Sigmoid colon (tissue), 4 donors: ENCODE measurements around the gene CCDC91.

Experiments
- POLR2A ChIP-seq, 2 donors: fragments of 450-650 bp; IDR thresholded peaks; one replicate each; pipeline ENCODE4 v1.6.1; 2016; ENCODE audit warnings: antibody characterized with exemption in 2 of 2, mild to moderate bottlenecking in 2 of 2, moderate library complexity in 2 of 2
- POLR2AphosphoS5 ChIP-seq, 4 donors: sonication (generic); formaldehyde crosslinking; IDR thresholded peaks; one replicate each; pipeline ENCODE4 v1.6.1; 2017; ENCODE audit warnings: antibody characterized with exemption in 4 of 4
- TF ChIP-seq, protein P1 (sequence below), 4 experiments: fragments of 450-650 bp in 3 of 4; fragments of 200-600 bp in 1 of 4; IDR thresholded peaks; one replicate each; pipeline ENCODE4 v1.5.1; 2016 to 2019; ENCODE audit warnings: antibody characterized with exemption in 4 of 4, mild to moderate bottlenecking in 3 of 4, moderate library complexity in 2 of 4

DNA sequence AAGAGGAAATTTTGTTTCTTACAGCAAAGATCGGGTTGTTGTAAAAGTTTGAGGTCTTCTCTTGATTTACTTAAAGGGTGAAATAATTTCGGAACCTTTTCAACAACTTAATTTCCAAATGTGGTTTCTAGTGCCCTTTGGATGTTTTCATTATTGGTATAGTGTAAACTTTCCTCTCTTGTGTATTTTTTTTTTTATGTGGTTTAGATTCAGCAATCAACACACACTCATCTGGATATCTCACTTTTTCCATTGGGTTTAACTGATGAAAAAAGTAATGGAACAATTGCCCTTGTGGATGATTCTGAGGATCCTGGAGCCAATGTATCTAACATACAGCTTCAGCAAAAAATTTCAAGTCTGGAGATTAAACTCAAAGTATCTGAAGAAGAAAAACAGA lies 116.3 kb downstream of the CCDC91 start:
- TF ChIP-seq POLR2A (IDR thresholded peaks at IDR 0.05) (no peak), POLR2AphosphoS5 (IDR thresholded peaks at IDR 0.05) (no peak)
- TF ChIP-seq, protein P1, sequence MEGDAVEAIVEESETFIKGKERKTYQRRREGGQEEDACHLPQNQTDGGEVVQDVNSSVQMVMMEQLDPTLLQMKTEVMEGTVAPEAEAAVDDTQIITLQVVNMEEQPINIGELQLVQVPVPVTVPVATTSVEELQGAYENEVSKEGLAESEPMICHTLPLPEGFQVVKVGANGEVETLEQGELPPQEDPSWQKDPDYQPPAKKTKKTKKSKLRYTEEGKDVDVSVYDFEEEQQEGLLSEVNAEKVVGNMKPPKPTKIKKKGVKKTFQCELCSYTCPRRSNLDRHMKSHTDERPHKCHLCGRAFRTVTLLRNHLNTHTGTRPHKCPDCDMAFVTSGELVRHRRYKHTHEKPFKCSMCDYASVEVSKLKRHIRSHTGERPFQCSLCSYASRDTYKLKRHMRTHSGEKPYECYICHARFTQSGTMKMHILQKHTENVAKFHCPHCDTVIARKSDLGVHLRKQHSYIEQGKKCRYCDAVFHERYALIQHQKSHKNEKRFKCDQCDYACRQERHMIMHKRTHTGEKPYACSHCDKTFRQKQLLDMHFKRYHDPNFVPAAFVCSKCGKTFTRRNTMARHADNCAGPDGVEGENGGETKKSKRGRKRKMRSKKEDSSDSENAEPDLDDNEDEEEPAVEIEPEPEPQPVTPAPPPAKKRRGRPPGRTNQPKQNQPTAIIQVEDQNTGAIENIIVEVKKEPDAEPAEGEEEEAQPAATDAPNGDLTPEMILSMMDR (IDR thresholded peaks at IDR 0.05) = no peak
